SK-N-SH (cell line): ENCODE results near the gene RPAP3. TPM values are rescaled to one million over a fixed set of nuclear protein-coding genes. Genes with fewer than 3 reads are reported as not detected.

ENCODE experiments used
- CTCF ChIA-PET: fragments of 300-600, 350-600 bp; formaldehyde crosslinking; extraction: SDS; loops from one replicate; lab custom pipeline; 2021; lab: Yijun Ruan, JAX
- POLR2A ChIA-PET: fragments of 350-600 bp; sonication (Branson Sonifier 250); formaldehyde crosslinking; extraction: SDS; loops from one replicate; lab custom pipeline; 2020; ENCODE audit warnings: antibody characterized with exemption, inconsistent platforms; lab: Yijun Ruan, JAX
- DNase-seq: peaks from one replicate; pipeline ENCODE4 v3.0.0; 2012
- H2AFZ ChIP-seq: fragments of 200-600 bp; sonication (generic); 2 replicates; pipeline ENCODE4 v1.8.1; 2016; ENCODE audit warnings: antibody characterized with exemption, mild to moderate bottlenecking, low read depth
- H3F3A ChIP-seq: fragments of 200-600 bp; sonication (generic); replicated peaks from 2 replicates; pipeline ENCODE3; 2016; ENCODE audit warnings: antibody characterized with exemption, mild to moderate bottlenecking; ENCODE audit not compliant: insufficient read depth
- H3K27ac ChIP-seq, 2 experiments: fragments of 200-500 bp in 1 of 2; fragments of 200-600 bp in 1 of 2; sonication (Bioruptor generic) in 1 of 2; sonication (generic), shearing (Covaris generic) in 1 of 2; 2 replicates each; pipeline versions ENCODE4 v1.5.1 to v1.6.1; 2014 to 2016; ENCODE audit warnings: low read depth in 2 of 2, inconsistent platforms in 1 of 2, low read length in 1 of 2, mild to moderate bottlenecking in 1 of 2, mixed read lengths in 1 of 2
- H3K27me3 ChIP-seq: fragments of 200-600 bp; sonication (generic), shearing (Covaris generic); 2 replicates; pipeline ENCODE4 v1.6.1; 2016; ENCODE audit warnings: mixed run types; ENCODE audit not compliant: insufficient read depth
- H3K36me3 ChIP-seq, 2 experiments: fragments of 200-500 bp in 1 of 2; fragments of 200-600 bp in 1 of 2; sonication (Bioruptor generic) in 1 of 2; sonication (generic) in 1 of 2; replicated peaks in 1 of 2; 2 replicates each; pipeline versions ENCODE3 to v1.5.1; 2014 to 2016; ENCODE audit warnings: low read length in 1 of 2, mild to moderate bottlenecking in 1 of 2; ENCODE audit not compliant: insufficient read depth in 2 of 2, control insufficient read depth in 1 of 2
- H3K4me1 ChIP-seq, 2 experiments: fragments of 200-500 bp in 1 of 2; fragments of 200-600 bp in 1 of 2; sonication (Bioruptor generic) in 1 of 2; sonication (generic), shearing (Covaris generic) in 1 of 2; 2 replicates each; pipeline versions ENCODE4 v1.5.1 to v1.6.1; 2014 to 2016; ENCODE audit warnings: low read depth in 1 of 2, low read length in 1 of 2, mixed run types in 1 of 2; ENCODE audit not compliant: insufficient read depth in 2 of 2, control insufficient read depth in 1 of 2
- H3K4me2 ChIP-seq: fragments of 200-600 bp; sonication (generic), shearing (Covaris generic); 2 replicates; pipeline ENCODE4 v1.6.1; 2017; ENCODE audit warnings: mixed run types
- H3K4me3 ChIP-seq, 2 experiments: fragments of 200-500 bp in 1 of 2; fragments of 200-600 bp in 1 of 2; sonication (Bioruptor generic) in 1 of 2; sonication (generic), shearing (Covaris generic) in 1 of 2; 2 replicates each; pipeline versions ENCODE4 v1.5.1 to v1.8.1; 2014 to 2016; ENCODE audit warnings: low read depth in 2 of 2, inconsistent platforms in 1 of 2, low read length in 1 of 2, mild to moderate bottlenecking in 1 of 2, mixed read lengths in 1 of 2, moderate library complexity in 1 of 2
- H3K79me2 ChIP-seq: fragments of 200-600 bp; sonication (generic); 2 replicates; pipeline ENCODE4 v1.8.1; 2017; ENCODE audit warnings: mild to moderate bottlenecking; ENCODE audit not compliant: insufficient read depth
- H3K9ac ChIP-seq: fragments of 200-600 bp; sonication (generic); 2 replicates; pipeline ENCODE4 v1.6.1; 2017; ENCODE audit warnings: mixed run types
- H3K9me2 ChIP-seq: fragments of 200-600 bp; sonication (generic); 2 replicates; pipeline ENCODE4 v1.6.1; 2017; ENCODE audit warnings: mixed run types
- H3K9me3 ChIP-seq: fragments of 200-600 bp; sonication (generic); 2 replicates; pipeline ENCODE4 v1.6.1; 2017; ENCODE audit warnings: mixed run types, mild to moderate bottlenecking, moderate library complexity
- H4K20me1 ChIP-seq: fragments of 200-600 bp; sonication (generic); 2 replicates; pipeline ENCODE4 v1.6.1; 2017; ENCODE audit warnings: mild to moderate bottlenecking, mixed run types; ENCODE audit not compliant: insufficient read depth
- CHD2 ChIP-seq: fragments of 150-350 bp; IDR thresholded peaks from 2 replicates; pipeline ENCODE4 v1.6.1; 2018; ENCODE audit warnings: low read length; ENCODE audit not compliant: partially characterized antibody
- CTCF ChIP-seq: fragments of 200-600 bp; sonication (generic); IDR thresholded peaks from 2 replicates; pipeline ENCODE4 v1.6.1; 2017; ENCODE audit warnings: antibody characterized with exemption, mild to moderate bottlenecking, moderate library complexity
- GATA2 ChIP-seq: sonication (generic); formaldehyde crosslinking; IDR thresholded peaks from 2 replicates; pipeline ENCODE4 v1.5.0; 2020; ENCODE audit warnings: mild to moderate bottlenecking, missing genetic modification reagents
- IRF3 ChIP-seq: fragments of 150-350 bp; IDR thresholded peaks from 2 replicates; pipeline ENCODE4 v1.6.1; 2016; ENCODE audit warnings: mild to moderate bottlenecking, low read depth, low read length
- NRF1 ChIP-seq: IDR thresholded peaks from 2 replicates; pipeline ENCODE4 v1.6.1; 2012; ENCODE audit warnings: low read depth, mild to moderate bottlenecking, low read length
- RCOR1 ChIP-seq: fragments of 150-350 bp; IDR thresholded peaks from 2 replicates; pipeline ENCODE4 v1.6.1; 2017; ENCODE audit warnings: antibody characterized with exemption, low read length
- RFX5 ChIP-seq: IDR thresholded peaks from 2 replicates; pipeline ENCODE4 v1.6.1; 2012; ENCODE audit warnings: mild to moderate bottlenecking, improper control_type of control experiment, low read length
- RXRA ChIP-seq: IDR thresholded peaks from 2 replicates; pipeline ENCODE4 v1.4.0; 2012; ENCODE audit warnings: low read depth, mild to moderate bottlenecking, borderline replicate concordance
- SMC3 ChIP-seq: IDR thresholded peaks from 2 replicates; pipeline ENCODE4 v1.6.1; 2012; ENCODE audit warnings: low read depth, low read length, improper control_type of control experiment
- TAF1 ChIP-seq: IDR thresholded peaks from 2 replicates; pipeline ENCODE4 v1.6.1; 2012; ENCODE audit warnings: low read depth, mild to moderate bottlenecking, low read length, moderate library complexity, borderline replicate concordance
- YY1 ChIP-seq: IDR thresholded peaks from 2 replicates; pipeline ENCODE4 v1.4.0; 2012; ENCODE audit warnings: low read depth, mild to moderate bottlenecking
- WGBS: methylation state at CpG from one replicate; pipeline ENCODE4 v1.1.6; 2017; ENCODE audit warnings: low lambda C conversion rate; 5-methylcytosine and 5-hydroxymethylcytosine counted together
- polyA plus RNA-seq, 3 experiments: library from polyadenylated mRNA; depleted of rRNA; stranded (reverse); fragments of >200 nt; gene quantifications; 2 replicates each; pipeline ENCODE4 v1.2.3, GENCODE V29; 2012
- TF ChIP-seq, protein P1 (sequence below): IDR thresholded peaks from 2 replicates; pipeline ENCODE4; 2012
- TF ChIP-seq, protein P2 (sequence below): fragments of 150-350 bp; IDR thresholded peaks from 2 replicates; pipeline ENCODE4 v1.6.1; 2017; ENCODE audit warnings: antibody characterized with exemption, low read length, low read depth, borderline replicate concordance

RPAP3 gene
- polyA plus RNA-seq, 1 of the 3 experiments (the other 2 are of a cell fraction): 6.7 TPM

GRCh38 chr12:47698631-47699030 lies 7.2 kb downstream of the RPAP3 start:
- H3K9me2 ChIP-seq: no peaks in the 10 kb centered on the region
- no peak overlapping the region for H2AFZ ChIP-seq
- DNase-seq: no peak
- H3K79me2 ChIP-seq: peaks cover 17% of the 10 kb centered on the region
- POLR2A ChIA-PET: no interaction called here
- H3K27me3 ChIP-seq: no peaks in the 10 kb centered on the region
- H3K4me1 ChIP-seq: no peaks in the 10 kb centered on the region
- H4K20me1 ChIP-seq: no peaks in the 10 kb centered on the region
- H3K27ac ChIP-seq: no peak overlapping the region
- no peaks in the 10 kb centered on the region for H3K9me3 ChIP-seq
- TF ChIP-seq SMC3 (no peak), CHD2 (no peak), RFX5 (no peak), CTCF (no peak), YY1 (no peak)
- TF ChIP-seq, protein P1, sequence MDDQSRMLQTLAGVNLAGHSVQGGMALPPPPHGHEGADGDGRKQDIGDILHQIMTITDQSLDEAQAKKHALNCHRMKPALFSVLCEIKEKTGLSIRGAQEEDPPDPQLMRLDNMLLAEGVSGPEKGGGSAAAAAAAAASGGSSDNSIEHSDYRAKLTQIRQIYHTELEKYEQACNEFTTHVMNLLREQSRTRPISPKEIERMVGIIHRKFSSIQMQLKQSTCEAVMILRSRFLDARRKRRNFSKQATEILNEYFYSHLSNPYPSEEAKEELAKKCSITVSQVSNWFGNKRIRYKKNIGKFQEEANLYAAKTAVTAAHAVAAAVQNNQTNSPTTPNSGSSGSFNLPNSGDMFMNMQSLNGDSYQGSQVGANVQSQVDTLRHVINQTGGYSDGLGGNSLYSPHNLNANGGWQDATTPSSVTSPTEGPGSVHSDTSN: no peak
- TF ChIP-seq, all 33 proteins: peak for 0
- no peak overlapping the region for H3K9ac ChIP-seq
- CTCF ChIA-PET: interaction anchor here (0.7 to 5.2 kb wide), 6 partner anchors 9 to 139 kb away, joined by 3 to 22 read pairs (median 5); no protein-coding TSS in a partner anchor
- no peak overlapping the region for H3K4me2 ChIP-seq
- no peak overlapping the region for H3K4me3 ChIP-seq
- H3F3A ChIP-seq: peaks cover 2% of the 10 kb centered on the region
- 95% methylated on average over 7 of the region's 7 CpGs for WGBS
- peaks cover 64 to 71% of the 10 kb centered on the region in 2 experiments for H3K36me3 ChIP-seq

- 99% methylated on average over 4 of the region's 4 CpGs for WGBS
- no peak for DNase-seq
- no peak overlapping the region for H3K4me2 ChIP-seq
- H3K9me2 ChIP-seq: no peaks in the 10 kb centered on the region
- H3K79me2 ChIP-seq: peaks cover 12% of the 10 kb centered on the region; the same call in 1 of the 2 replicates
- no peaks in the 10 kb centered on the region for H3K4me1 ChIP-seq
- peaks cover 66 to 73% of the 10 kb centered on the region in 2 experiments for H3K36me3 ChIP-seq
- no peak overlapping the region for H3K4me3 ChIP-seq
- H3K9me3 ChIP-seq: no peaks in the 10 kb centered on the region
- ChIA-PET CTCF (interaction anchor here (1.1 to 5.2 kb wide), 5 partner anchors 9 to 140 kb away, joined by 3 to 22 read pairs (median 5); no protein-coding TSS in a partner anchor), POLR2A (no interaction called here)
- no peak overlapping the region for H3K27ac ChIP-seq
- H3F3A ChIP-seq: peaks cover 2% of the 10 kb centered on the region
- H4K20me1 ChIP-seq: no peaks in the 10 kb centered on the region
- H3K27me3 ChIP-seq: no peaks in the 10 kb centered on the region
- no peak overlapping the region for H3K9ac ChIP-seq
- H2AFZ ChIP-seq: no peak overlapping the region
- no peak for TF ChIP-seq SMC3
Measured at GRCh38 chr12:47698055-47698454, 7.8 kb downstream of the RPAP3 start.

DNA sequence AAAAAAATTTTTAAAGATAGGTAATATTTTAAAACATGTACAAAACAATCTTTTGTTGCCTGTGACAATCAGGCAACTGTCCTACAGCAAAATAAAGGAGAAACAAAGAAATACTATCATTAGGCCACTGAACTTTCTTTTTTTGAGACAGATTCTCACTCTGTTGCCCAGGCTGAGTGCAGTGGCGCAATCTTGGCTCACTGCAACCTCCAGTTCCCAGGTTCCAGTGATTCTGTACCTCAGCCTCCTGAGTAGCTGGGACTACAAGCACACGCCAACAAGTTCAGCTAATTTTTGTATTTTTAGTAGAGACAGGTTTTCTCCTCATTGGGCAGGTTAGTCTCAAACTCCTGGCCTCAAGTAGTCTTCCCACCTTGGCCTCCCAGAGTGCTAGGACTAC lies 16.6 kb downstream of the RPAP3 start:
- Histone ChIP-seq H3K9ac (no peak overlapping the region), H3K9me3 (no peaks in the 10 kb centered on the region), H3K4me2 (no peak overlapping the region), H3K9me2 (no peaks in the 10 kb centered on the region), H3F3A (no peaks in the 10 kb centered on the region), H3K36me3 (peaks cover 42 to 55% of the 10 kb centered on the region in 2 experiments), H3K4me3 (no peak overlapping the region), H3K79me2 (no peaks in the 10 kb centered on the region), H4K20me1 (no peaks in the 10 kb centered on the region), H2AFZ (no peak overlapping the region), H3K27me3 (no peaks in the 10 kb centered on the region), H3K27ac (no peak overlapping the region), H3K4me1 (no peaks in the 10 kb centered on the region)
- 100% methylated on average over 2 of the region's 2 CpGs for WGBS
- POLR2A ChIA-PET: no interaction called here
- no peak for DNase-seq
- CTCF ChIA-PET: interaction anchor here (0.9 kb wide), 1 partner anchor 148 kb away, joined by 3 read pairs; no protein-coding TSS in a partner anchor
- TF ChIP-seq RCOR1: no peak
- no peak for TF ChIP-seq TAF1
- TF ChIP-seq SMC3: no peak
- no peak for TF ChIP-seq NRF1
- no peak for TF ChIP-seq GATA2 (CRISPR knock-in tag)
- TF ChIP-seq IRF3: no peak
- TF ChIP-seq RXRA: no peak
- TF ChIP-seq, protein P1: no peak
- TF ChIP-seq, protein P2, sequence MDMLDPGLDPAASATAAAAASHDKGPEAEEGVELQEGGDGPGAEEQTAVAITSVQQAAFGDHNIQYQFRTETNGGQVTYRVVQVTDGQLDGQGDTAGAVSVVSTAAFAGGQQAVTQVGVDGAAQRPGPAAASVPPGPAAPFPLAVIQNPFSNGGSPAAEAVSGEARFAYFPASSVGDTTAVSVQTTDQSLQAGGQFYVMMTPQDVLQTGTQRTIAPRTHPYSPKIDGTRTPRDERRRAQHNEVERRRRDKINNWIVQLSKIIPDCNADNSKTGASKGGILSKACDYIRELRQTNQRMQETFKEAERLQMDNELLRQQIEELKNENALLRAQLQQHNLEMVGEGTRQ: no peak
